Urinary bladder (tissue), 4 donors: ENCODE results near the gene PTPRN2. TPM values are rescaled to one million over a fixed set of nuclear protein-coding genes. Genes with fewer than 3 reads are reported as not detected.

Experiments used
- DNase-seq: peaks from one replicate; pipeline ENCODE4 v3.0.0-alpha.2; 2015; ENCODE audit errors: extremely low spot score
- H3K27ac ChIP-seq: one replicate; pipeline ENCODE4 v1.5.1; 2013; ENCODE audit warnings: low read depth, mild to moderate bottlenecking, moderate library complexity
- H3K36me3 ChIP-seq: one replicate; pipeline ENCODE4 v1.6.1; 2013; ENCODE audit warnings: mild to moderate bottlenecking, moderate library complexity; ENCODE audit not compliant: insufficient read depth
- H3K4me1 ChIP-seq: one replicate; pipeline ENCODE4 v1.6.1; 2013; ENCODE audit warnings: mild to moderate bottlenecking, moderate library complexity; ENCODE audit not compliant: insufficient read depth
- H3K4me3 ChIP-seq: one replicate; pipeline ENCODE4 v1.5.1; 2013; ENCODE audit warnings: low read depth, low read length
- WGBS: extraction: QIAGEN DNeasy Blood & Tissue Kit; methylation state at CpG from one replicate; pipeline ENCODE4 v1.1.7; 2013; 5-methylcytosine and 5-hydroxymethylcytosine counted together
- polyA plus RNA-seq: library from polyadenylated mRNA; stranded (reverse); fragments of 200-250 nt; gene quantifications from one replicate; pipeline ENCODE4 v1.2.3, GENCODE V29; 2013
- total RNA-seq: library from RNA; depleted of rRNA; stranded (reverse); fragments of >200 nt; gene quantifications from one replicate; pipeline ENCODE4 v1.2.3, GENCODE V29; 2014
- donor health status: healthy with polysubstance abuse.
- donor health status: healthy.

Gene PTPRN2
- total and polyA plus RNA-seq, 2 donors = 2.8 to 4.4 TPM

DNA sequence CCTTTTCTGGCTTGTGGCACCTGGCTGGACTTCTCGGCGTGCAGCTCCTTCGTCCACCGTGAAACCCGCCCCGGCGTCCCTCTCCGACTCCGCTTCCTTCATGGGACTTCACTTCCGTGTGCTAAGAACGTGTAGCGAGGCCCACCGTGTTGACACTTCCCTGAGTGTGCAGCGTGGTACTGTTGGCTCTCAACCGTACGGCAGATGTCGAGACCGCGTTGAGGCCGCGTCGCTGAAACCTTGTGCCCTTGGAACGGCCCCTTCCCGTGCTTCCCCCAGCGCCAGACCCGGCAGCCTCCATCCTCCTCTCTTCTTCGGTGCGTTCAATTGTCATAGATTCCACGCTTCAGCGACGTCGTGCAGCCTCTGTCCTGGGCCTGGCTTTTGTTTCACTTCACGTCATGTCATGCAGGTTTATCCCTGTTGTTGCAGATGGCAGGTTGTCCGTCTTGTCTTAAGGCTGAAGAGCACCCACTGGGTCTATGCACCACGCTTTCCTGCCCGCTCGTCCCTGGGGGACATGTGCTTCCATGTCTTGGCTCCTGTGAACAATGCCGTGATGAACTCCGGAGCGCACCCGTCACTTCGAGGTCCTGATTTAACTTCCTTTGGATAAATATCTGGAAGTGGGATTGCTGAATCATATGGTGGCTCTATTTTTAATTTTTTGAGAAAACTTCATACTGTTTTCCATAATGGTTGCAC lies 785.5 kb downstream of the PTPRN2 start:
- H3K36me3 ChIP-seq = no peaks in the 10 kb centered on the region
- DNase-seq = no peak
- WGBS = 94% methylated on average over 42 of the region's 42 CpGs
- H3K4me3 ChIP-seq = no peak overlapping the region
- H3K4me1 ChIP-seq = no peaks in the 10 kb centered on the region
- H3K27ac ChIP-seq = no peak overlapping the region

DNA sequence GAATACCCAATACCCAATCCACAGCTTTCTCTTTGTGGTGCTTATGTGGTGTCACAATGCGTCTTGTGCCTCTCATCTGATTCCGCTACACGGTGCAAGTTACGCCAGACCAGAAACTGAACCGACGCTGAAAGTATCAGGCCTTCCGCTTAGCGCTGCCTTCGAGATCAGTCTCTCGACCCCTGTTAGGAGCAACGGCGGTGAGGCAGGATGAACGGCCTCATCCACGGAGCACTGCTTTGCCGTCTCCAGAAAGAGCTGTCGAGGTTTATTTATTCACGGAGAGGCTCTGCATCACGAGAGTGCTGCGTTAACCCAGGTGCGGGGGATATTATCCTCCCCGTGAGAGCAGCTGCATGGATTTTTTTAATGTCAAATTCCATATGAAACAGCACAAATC lies 786.5 kb downstream of the PTPRN2 start:
- Histone ChIP-seq H3K27ac (no peak overlapping the region), H3K36me3 (no peaks in the 10 kb centered on the region), H3K4me1 (no peaks in the 10 kb centered on the region), H3K4me3 (no peak overlapping the region)
- DNase-seq = no peak
- WGBS = 86% methylated on average over 21 of the region's 21 CpGs

- Histone ChIP-seq H3K4me3 (no peak overlapping the region), H3K4me1 (no peaks in the 10 kb centered on the region), H3K36me3 (no peaks in the 10 kb centered on the region), H3K27ac (no peak overlapping the region)
- no peak for DNase-seq
- 92% methylated on average over 15 of the region's 15 CpGs for WGBS
Observed at GRCh38 chr7:157800281-157800680, 787.3 kb downstream of the PTPRN2 start.

DNA sequence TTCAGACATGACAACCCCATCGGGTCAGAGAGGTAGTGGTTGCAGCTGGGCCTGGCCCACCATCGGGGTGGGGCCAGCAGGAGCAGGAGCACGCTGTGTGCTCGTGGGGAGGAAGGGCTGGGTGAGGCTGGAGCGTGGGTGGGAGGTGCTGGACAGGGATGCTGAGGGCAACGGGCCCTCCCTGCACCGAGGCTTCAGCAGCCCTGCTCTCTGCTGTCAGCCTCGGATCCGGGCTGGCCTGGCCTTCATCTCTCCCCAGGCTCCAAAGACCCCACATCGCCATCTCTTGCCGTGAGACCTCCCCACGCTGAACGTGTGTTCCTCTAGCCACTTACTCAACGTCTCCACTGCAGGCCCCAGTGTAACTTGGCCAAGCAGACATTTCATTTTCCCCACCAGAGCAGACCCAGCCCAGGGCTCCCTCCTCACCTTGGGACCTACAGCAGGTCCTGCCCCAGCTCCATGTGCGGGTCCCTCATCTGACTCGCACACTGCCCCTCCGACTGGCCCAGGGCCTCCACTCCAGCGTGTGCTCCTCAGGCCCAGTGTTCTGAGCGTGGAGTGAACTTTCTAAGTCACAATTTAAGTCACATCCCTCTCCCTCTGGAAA lies 788.4 kb downstream of the PTPRN2 start:
- no peak overlapping the region for H3K4me3 ChIP-seq
- no peaks in the 10 kb centered on the region for H3K4me1 ChIP-seq
- no peak for DNase-seq
- no peak overlapping the region for H3K27ac ChIP-seq
- WGBS = 81% methylated on average over 19 of the region's 19 CpGs
- H3K36me3 ChIP-seq = no peaks in the 10 kb centered on the region

DNA sequence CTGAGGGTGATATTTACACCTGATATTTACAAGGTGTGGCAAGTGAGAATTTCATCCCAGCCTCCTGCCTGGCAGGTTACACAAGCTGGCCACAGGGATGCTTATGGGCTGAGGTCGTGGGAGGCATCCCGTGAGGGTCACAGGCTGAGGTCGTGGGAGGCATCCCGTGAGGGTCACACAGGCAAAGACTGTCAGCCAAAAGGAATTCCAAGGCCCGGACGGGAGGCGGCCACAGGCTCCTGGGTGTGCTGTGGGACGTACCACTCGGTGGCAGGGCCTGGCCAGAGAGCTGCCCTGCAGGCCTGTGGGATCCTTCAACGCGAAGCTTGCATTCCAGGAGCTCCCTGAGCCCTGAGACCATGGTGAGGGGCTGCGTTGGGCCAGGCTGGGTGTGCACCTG lies 790.3 kb downstream of the PTPRN2 start:
- Histone ChIP-seq H3K27ac (no peak overlapping the region), H3K4me3 (no peak overlapping the region), H3K4me1 (no peaks in the 10 kb centered on the region), H3K36me3 (no peaks in the 10 kb centered on the region)
- 79% methylated on average over 12 of the region's 12 CpGs for WGBS
- DNase-seq = no peak

GRCh38 chr7:157796846-157797245 lies 790.8 kb downstream of the PTPRN2 start:
- WGBS = 89% methylated on average over 19 of the region's 19 CpGs
- Histone ChIP-seq H3K36me3 (no peaks in the 10 kb centered on the region), H3K4me1 (no peaks in the 10 kb centered on the region), H3K4me3 (no peak overlapping the region), H3K27ac (no peak overlapping the region)
- no peak for DNase-seq

DNA sequence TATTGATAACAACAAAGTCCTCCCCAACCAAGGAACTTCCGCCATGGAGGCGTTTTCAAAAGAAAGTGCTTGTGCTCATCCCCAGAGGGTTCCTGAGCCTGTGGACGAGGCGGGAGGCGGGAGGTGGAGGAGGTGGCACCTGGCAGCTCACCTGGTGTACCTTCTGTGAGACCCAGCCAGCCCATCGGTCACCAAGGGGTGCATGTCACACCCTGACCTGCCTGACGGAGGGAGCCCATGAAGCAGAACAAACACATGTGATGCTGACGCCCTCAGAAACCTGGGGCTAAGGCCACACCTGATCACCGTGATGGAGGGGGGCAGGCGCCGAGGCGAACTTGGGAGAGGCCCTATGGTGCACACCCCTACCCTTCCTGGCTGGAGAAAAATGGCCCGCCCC lies 792.0 kb downstream of the PTPRN2 start:
- WGBS = 87% methylated on average over 13 of the region's 13 CpGs
- H3K27ac ChIP-seq = no peak overlapping the region
- H3K4me3 ChIP-seq = no peak overlapping the region
- no peaks in the 10 kb centered on the region for H3K36me3 ChIP-seq
- H3K4me1 ChIP-seq = no peaks in the 10 kb centered on the region
- no peak for DNase-seq

GRCh38 chr7:157795199-157795598 lies 792.4 kb downstream of the PTPRN2 start:
- no peak overlapping the region for H3K4me3 ChIP-seq
- WGBS = 57% methylated on average over 5 of the region's 5 CpGs
- H3K4me1 ChIP-seq = no peaks in the 10 kb centered on the region
- no peak for DNase-seq
- no peak overlapping the region for H3K27ac ChIP-seq
- H3K36me3 ChIP-seq = no peaks in the 10 kb centered on the region

- no peak overlapping the region for H3K4me3 ChIP-seq
- DNase-seq = no peak
- 72% methylated on average over 4 of the region's 4 CpGs for WGBS
- no peaks in the 10 kb centered on the region for H3K4me1 ChIP-seq
- no peaks in the 10 kb centered on the region for H3K36me3 ChIP-seq
- no peak overlapping the region for H3K27ac ChIP-seq
Observed at GRCh38 chr7:157794746-157795065, 792.9 kb downstream of the PTPRN2 start.

DNA sequence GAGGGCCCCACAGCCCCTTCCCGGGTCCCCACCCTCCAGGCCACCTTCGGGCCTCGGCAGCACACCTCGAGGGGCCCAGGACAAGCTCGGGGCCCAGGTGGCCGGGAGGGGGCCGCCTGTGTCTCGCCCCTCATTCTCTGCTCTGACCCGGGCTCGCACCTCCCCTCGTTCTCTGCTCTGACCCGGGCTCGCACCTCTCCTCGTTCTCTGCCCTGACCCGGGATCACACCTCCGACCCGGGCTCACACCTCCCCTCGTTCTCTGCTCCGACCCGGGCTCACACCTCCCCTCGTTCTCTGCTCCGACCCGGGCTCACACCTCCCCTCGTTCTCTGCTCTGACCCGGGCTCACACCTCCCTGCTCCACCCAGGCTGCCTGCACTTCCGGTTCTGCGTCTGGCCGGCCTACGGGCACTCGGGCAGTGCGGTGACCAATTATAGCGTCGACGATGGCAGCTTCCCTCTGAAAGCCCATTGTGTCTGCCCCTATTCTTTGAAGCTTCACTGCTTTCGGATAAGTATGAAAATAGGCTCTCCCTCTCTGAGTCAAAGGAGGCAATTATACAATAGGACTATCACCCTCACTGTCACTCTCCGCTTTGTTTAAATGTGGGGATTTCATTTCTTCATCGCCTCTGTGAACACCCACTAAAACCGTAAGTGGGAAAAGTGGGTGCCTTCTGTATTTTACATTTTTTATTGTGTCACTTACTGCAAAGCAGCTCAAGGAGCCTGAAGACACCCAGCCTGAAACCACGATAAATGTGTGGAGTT lies 793.5 kb downstream of the PTPRN2 start:
- Histone ChIP-seq H3K4me3 (no peak overlapping the region), H3K4me1 (no peaks in the 10 kb centered on the region), H3K27ac (no peak overlapping the region), H3K36me3 (no peaks in the 10 kb centered on the region)
- 76% methylated on average over 39 of the region's 39 CpGs for WGBS
- no peak for DNase-seq

DNA sequence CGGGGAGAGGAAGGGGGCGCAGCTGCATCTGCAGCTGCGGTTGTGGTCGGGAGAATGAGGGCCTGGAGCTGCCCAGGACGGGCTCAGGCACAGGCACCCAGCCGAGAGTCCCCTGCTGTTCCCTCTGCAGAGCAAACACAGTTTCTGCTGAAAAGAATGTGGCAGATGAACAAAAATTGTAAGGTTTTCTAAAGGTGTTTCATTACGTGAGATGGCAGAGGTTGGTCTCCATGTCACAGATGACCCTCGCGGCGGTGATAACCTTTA lies 794.6 kb downstream of the PTPRN2 start:
- Histone ChIP-seq H3K36me3 (no peaks in the 10 kb centered on the region), H3K27ac (no peak overlapping the region), H3K4me1 (no peaks in the 10 kb centered on the region), H3K4me3 (no peak overlapping the region)
- no peak for DNase-seq
- 65% methylated on average over 10 of the region's 10 CpGs for WGBS

GRCh38 chr7:157792241-157793086 lies 795.2 kb downstream of the PTPRN2 start:
- 79% methylated on average over 35 of the region's 35 CpGs for WGBS
- no peak for DNase-seq
- Histone ChIP-seq H3K27ac (no peak overlapping the region), H3K4me3 (no peak overlapping the region), H3K36me3 (no peaks in the 10 kb centered on the region), H3K4me1 (no peaks in the 10 kb centered on the region)

DNA sequence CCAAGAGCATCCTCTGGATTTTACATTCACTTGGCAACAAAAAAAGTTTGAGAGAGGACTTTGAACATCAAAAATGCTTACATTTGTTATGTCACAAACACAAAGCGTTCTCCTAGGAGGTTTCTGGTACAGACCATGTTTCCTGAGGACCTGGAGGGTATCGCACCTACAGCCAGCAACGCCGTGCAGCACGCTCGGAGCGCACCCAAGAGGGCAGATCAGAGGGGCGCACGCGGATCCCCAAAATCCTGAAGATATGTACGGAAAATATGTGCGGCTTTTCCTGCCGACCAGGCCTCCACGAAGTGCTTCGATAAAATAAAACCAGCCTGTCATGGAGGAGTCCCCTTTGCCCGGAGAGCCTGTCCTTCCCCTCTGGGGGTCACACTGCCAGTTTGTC lies 796.0 kb downstream of the PTPRN2 start:
- no peaks in the 10 kb centered on the region for H3K4me1 ChIP-seq
- H3K4me3 ChIP-seq = no peak overlapping the region
- H3K36me3 ChIP-seq = no peaks in the 10 kb centered on the region
- no peak overlapping the region for H3K27ac ChIP-seq
- 90% methylated on average over 16 of the region's 16 CpGs for WGBS
- DNase-seq = no peak

GRCh38 chr7:157791261-157791660 lies 796.4 kb downstream of the PTPRN2 start:
- no peaks in the 10 kb centered on the region for H3K4me1 ChIP-seq
- DNase-seq = no peak
- H3K27ac ChIP-seq = no peak overlapping the region
- H3K4me3 ChIP-seq = no peak overlapping the region
- H3K36me3 ChIP-seq = no peaks in the 10 kb centered on the region
- 83% methylated on average over 23 of the region's 23 CpGs for WGBS
